ENCODE results near the gene FAM167B.

Gene FAM167B

DNA sequence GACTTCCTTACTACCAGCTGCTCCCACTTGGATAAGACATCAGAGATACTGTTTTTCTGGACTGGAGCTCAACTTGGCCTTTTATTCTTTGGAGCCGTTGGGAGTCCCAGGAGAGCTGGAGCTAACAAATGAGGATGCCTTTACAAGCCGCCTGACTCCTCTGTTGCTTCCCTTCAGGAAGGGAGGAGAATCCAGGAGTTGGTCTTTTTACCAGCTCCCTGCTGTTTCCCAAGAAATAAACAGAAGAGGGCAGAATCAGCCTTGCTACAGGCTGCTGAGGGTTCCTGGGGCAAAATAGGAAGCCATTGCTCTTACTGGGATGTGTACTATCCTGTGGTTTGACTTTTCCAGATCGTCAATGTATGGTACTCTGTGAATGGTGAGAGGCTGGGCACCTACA is 23.3 kb upstream of the FAM167B start:
- DNase-seq (ENCODE audit: low read depth): no peak

DNA sequence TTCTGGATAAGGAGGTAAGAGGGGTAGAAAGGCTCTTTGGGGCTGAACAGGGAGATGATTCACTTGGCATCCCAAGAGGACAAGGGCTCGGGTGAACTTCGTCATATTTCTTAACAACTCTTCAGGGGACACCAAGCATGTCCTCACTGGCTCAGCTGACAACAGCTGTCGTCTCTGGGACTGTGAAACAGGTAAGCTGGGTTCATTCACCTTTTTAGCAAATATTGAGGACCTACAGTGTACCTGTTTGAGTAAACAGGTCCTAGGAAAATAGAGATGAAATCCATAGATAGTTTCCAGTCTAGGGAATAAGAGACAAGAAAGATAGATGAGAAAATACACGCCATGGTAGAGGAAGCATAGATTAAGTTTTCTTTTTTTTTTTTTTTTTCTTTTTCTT is 22.7 kb upstream of the FAM167B start:
- no peak for DNase-seq (ENCODE audit: low read depth)

DNA sequence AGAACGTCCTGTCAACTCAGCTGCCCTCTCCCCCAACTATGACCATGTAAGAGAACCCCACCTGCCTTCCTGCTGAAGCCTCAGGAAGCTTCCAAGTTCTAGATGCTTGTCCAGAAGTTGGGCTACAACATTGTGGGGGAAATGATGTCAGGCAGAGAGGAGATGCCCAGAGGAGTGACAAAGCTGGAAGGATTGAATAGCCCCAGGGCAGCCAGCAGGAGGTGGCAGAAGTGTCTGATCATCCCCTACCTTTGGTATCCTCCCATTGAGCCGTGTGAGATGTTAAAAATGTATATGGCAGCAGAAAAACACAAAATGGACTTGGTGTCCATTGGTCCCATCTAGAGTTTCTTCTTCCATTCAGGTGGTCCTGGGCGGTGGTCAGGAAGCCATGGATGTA is 18.3 kb upstream of the FAM167B start:
- DNase-seq (ENCODE audit: low read depth): no peak

DNA sequence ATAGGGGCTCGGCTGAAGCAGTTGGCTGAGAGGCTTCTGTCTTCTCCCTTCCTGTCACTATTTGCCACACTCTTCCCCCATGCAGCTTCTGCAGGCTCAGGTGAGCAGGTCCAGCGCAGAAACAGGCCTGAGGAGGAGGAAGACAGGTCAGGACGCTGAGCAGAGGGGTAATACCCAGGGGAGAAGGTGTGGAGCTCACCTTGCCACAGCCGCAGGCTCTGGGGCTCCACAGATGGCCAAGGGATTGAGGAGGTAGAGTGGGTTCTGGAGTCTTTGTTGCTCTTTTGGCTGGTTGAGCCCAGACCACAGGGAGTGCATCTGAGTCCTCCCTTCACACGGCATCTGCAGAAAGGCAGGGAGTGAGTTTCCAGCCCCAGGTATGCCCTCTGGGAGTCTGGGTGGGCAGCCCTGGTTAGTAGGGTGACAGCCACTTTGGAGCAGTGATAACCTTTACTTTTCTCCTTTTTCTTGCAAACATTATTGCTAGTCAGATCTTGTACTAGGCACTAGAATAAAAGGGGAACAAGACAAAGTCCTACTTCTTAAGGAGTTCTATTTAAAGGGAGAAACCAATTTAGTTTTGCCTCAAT is 15.1 kb upstream of the FAM167B start:
- DNase-seq (ENCODE audit: low read depth): no peak

DNA sequence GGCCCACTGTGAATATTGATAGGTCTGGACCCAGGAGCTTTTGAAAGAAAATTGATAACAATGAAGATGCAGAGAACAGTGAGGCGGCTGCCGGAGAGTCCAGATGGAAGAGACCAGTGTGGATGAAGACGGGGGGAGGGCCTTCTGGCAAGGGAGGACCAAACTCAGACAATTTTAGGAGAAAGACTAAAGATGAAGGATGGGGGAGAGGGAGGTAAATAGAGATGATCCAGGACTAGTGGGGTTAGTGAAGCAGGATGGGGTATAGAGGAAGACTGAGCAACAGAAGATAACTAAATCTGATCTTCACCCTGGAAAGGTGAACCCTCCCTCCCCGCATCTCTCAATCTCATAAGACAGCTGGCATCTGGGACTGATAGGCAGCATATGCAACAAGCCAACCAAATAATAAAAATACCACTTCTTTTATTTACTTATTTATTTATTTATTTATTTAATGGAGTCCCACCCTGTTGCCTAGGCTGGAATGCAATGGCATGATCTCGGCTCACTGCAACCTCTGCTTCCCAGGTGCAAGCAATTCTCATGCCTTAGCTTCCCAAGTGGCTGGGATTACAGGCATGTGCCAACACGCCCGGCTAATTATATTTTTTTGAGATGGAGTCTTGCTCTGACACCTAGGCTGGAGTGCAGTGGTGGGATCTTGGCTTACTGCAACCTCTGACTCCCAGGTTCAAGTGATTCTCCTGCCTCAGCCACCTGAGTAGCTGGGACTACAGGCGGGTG is 14.3 kb upstream of the FAM167B start:
- no peak for DNase-seq (ENCODE audit: low read depth)

DNA sequence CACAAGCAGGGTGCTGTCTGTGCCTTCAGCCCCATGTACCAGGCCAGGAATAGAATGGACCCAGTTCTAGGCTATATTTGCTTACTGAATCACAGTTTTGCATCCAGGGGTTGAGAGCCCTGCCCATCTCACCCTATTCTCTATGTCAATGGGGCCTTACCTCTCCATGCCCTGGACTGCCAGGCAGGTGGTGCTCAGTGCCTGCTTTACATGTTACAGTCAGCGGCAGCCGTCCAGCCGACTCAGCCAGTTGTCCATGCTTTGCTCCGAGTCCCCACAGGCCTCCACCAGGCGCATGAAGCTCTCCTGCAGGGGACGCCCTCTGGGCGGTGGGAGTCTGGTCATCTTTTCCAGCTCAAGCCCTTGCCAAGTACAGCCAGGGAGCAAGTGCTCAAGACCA is 12.2 kb upstream of the FAM167B start:
- DNase-seq (ENCODE audit: low read depth): no peak

- DNase-seq (ENCODE audit: low read depth): no peak
Observed at GRCh38 chr1:32239337-32239736, 7.7 kb upstream of the FAM167B start.

DNA sequence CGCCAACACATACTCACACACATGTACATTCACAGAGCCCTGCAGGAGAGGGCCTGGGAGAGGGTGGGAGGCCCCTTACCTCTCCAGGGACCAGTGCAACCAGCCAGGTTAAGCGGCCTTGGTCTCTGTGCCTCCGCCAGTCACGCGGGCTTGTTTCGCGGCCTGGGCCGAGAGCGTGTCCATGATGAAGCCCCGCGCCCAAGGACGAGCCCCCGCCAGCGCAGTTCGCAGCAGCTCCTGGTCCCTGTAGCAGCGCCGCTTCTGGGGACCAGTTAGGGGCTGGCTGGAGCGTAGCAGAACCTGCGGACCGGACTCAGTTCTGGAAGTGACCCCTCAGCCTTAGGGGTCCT is 7.3 kb upstream of the FAM167B start:
- no peak for DNase-seq (ENCODE audit: low read depth)

GRCh38 chr1:32240140-32240951 is 6.7 kb upstream of the FAM167B start:
- peak; percentile 43 for DNase-seq (ENCODE audit: low read depth)

GRCh38 chr1:32241001-32241763 is 5.8 kb upstream of the FAM167B start:
- no peak for DNase-seq (ENCODE audit: low read depth)

DNA sequence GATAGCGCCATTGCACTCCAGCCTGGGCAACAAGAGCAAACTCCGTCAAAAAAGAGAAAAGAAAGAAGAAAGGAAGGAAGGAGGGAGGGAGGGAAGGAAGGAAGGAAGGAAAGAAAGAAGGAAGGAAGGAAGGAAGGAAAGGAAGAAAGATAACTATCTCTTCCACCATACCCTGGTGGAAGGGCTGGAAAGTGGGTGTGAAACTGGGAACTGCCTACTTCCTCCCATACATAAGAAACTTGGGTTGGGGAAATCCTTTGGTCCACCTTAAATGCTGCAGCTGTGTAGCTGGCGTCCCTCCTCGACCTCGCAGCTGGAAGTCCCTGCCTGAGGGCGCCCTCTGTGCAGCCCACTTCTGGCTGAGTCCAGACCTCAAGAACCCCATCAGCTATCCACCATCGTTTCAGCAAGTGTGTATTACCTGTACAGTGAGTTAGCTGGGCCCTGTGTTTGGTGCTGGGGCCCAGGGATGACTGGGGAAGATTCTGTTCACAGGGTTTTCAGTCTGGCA is 4.6 kb upstream of the FAM167B start:
- no peak for DNase-seq (ENCODE audit: low read depth)

GRCh38 chr1:32247452-32247851 is 430 bp downstream of the FAM167B start:
- DNase-seq (ENCODE audit: low read depth): no peak

DNA sequence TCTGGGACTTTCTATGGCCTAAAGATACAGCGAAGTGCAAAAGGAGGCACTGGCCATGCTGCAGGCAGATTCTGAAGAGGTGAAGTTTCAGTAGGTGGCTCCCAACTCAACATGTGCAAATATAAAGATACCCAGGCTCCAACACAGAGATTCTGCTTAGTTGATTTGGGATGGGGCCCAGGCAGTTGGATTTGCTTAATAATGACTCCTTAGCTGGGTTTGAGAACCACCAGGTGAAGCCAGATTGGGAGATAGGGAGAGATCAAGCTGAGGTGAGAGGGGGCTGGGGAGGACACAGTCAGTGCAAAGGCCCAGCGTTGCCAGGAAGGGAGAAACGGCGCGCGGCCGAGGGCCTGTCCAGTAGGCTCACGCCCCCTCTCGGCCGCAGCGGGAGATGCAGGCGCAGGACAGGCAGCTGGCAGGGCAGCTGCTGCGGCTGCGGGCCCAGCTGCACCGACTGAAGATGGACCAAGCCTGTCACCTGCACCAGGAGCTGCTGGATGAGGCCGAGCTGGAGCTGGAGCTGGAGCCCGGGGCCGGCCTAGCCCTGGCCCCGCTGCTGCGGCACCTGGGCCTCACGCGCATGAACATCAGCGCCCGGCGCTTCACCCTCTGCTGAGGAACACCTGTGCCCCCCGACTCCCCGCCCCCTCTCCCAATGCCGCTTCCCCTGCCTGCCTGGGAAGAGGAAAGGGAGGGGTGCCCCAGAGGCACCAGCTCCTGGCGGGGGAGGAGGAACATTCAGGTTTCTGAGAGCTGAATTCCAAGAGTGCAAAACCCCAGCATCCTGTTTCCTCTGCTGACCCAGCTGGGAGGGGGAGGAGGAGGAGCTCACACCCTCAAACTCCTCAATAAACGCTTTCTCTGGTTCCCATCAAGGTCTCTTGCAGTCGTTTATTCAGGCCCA is 1.2 kb downstream of the FAM167B start:
- DNase-seq (ENCODE audit: low read depth): peak; percentile 61

DNA sequence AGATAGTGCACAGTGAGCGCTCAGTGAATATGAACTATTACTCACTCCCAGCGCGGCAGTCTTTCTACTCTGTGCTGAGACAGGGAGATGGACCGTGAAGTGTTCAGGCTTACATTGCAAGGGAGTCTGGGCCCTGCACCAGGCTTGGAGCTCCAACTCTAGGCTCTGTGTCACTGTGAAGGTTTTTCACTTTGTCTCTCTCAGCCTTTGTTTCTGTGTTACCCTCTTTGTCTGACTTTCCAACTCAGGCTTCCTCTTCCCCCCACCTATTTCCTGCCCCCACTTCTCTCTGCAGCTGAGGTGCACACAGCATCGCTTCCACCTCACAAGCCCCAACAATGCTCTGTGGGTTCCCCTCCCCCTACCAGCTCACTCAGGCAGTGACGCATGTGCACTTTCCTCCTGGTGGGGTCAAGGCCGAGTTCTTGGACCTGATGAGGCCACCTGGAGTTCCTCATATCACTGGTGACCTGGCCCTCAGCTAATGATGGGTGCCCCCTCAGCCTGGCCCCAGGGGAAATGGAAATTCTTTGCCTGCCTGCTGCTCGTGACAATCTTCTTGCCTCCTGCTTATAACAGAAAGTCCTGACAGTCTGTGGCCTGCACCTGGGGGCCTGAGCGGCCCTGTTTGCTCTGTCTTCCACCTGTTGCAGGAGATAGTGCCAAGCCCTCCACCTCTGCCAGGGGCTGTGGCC is 3.0 kb downstream of the FAM167B start:
- DNase-seq (ENCODE audit: low read depth): peak; percentile 79

GRCh38 chr1:32250893-32251716 is 4.1 kb downstream of the FAM167B start, which contains the start of gene LCK:
Gene LCK, plus strand, starts transcription at chr1:32251265. Its CDS starts 23,065 bp downstream, at chr1:32274330.
- no peak for DNase-seq (ENCODE audit: low read depth)

DNA sequence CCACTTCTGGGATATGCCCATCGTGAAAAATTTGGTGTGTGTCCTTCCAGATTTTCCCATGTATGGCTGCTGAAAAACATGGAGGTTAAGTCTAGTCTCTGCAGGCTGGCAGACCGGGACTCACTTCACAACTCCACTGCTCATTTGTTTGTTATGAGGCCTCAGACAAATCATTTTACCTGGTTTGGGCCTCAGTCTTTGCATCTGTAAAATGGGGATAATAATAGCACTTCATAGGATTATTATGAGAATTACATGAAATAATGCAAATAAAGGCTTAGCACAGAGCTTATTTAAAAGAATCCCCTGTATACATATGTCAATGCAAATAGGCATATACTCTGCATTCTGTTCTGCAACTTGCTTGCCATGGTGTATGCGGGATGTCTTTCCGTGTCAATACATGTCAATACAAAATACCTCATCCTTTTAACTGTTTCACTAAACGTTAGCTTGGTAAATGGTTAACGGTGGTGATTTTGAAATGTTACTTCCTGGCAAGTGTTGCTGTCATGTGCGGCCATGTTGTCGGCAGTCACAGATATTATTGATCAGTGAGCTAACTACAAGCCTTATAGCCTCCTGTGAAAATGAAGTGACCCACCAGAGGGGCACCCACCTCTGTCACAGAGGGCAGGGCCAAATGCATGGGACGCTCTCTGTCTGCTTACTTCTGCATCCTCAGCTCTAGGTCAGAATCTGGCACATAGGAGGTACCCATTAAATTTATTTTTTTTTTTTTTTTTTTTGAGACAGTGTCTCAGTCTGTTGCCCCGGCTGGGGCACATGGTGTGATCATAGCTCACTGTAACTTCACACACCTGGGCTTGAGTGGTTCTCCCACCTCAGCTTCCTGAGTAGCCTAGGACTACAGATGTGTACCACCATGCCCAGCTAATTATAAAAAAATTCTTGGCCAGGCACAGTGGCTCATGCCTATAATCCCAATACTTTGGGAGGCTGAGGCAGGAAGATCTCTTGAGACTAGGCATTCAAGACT is 8.3 kb downstream of the FAM167B start:
- no peak for DNase-seq (ENCODE audit: low read depth)

DNA sequence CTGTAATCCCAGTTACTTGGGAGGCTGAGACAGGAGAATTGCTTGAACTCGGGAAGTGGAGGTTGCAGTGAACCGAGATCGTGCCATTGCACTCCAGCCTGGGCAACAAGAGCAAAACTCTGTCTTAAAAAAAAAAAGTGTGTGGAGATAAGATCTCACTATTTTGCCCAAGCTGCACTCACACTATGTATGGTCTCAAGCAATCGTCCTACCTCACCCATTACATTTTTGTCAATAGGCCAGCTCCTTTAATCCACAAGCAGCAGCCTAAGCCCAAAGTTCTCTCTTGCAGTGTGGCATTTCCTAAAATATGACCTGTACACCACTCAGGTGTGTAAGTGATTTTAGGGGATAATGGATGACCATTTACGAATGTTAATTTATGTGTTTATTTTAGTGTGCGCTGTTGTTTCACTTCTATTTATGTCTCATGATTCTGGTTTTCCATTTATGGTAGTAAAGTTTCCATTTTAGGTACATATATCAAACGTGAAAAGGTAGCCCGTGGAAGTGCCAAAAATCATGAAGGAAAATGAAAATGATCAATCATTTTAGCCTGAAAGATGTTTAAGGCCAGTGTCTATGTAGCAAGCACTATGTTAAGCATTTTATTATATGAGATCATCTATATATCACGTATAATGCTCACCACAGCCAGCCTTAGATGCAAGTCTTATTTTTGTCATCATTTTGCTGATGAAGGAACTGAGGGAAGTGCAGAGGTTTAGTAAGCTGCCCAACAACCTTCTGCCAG is 9.6 kb downstream of the FAM167B start:
- DNase-seq (ENCODE audit: low read depth): no peak

DNA sequence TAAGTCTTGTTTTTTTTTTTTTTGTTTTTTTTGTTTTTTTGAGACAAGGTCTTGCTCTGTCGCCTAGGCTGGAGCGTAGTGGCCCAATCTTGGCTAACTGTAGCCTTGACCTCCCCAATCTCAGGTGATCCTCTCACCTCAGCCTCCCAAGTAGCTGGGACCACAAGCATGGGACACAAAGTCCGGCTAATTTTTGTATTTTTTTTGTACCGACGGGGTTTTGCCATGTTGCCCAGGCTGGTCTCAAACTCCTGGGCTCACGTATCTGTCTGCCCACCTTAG is 10.1 kb downstream of the FAM167B start:
- no peak for DNase-seq (ENCODE audit: low read depth)
